Right atrium auricular region (tissue), 2 donors: ENCODE data around the gene PA2G4. TPM values are rescaled to one million over a fixed set of nuclear protein-coding genes. Genes with fewer than 3 reads are reported as not detected.

Source experiments
- DNase-seq: peaks from one replicate; pipeline ENCODE4 v3.0.0-alpha.2; 2019; ENCODE audit warnings: low spot score
- H3K27ac ChIP-seq, 2 donors: fragments of 200-600 bp; sonication (generic); 1 replicate in 1 of 2; 2 replicates in 1 of 2; pipeline ENCODE4 v1.5.1; 2016 to 2019
- H3K27me3 ChIP-seq, 2 donors: fragments of 200-600 bp; sonication (generic); one replicate each; pipeline versions ENCODE4 v1.5.1 to v1.6.0; 2017 to 2019
- H3K36me3 ChIP-seq: fragments of 200-600 bp; sonication (generic); one replicate; pipeline ENCODE4 v1.5.1; 2016
- H3K4me1 ChIP-seq, 2 donors: fragments of 200-600 bp; sonication (generic); one replicate each; pipeline versions ENCODE4 v1.5.1 to v1.6.0; 2017 to 2019
- H3K4me3 ChIP-seq, 2 donors: fragments of 200-600 bp; sonication (generic); 1 replicate in 1 of 2; 2 replicates in 1 of 2; pipeline ENCODE4 v1.5.1; 2017 to 2019; ENCODE audit warnings: mild to moderate bottlenecking in 1 of 2, moderate library complexity in 1 of 2
- H3K9me3 ChIP-seq, 2 donors: fragments of 200-600 bp; sonication (generic); one replicate each; pipeline ENCODE4 v1.5.1; 2019
- CTCF ChIP-seq, 2 donors: fragments of 200-600 bp; sonication (generic); IDR thresholded peaks; one replicate each; pipeline ENCODE4 v1.5.1; 2019; ENCODE audit warnings: antibody characterized with exemption in 2 of 2
- total RNA-seq, 2 donors: library from RNA; depleted of rRNA; stranded (reverse); fragments of >200 nt; gene quantifications; one replicate each; pipeline ENCODE4 v1.1.0, GENCODE V29; 2016

The PA2G4 gene
- total RNA-seq, 2 donors from 2014 or later = 91.4 to 116 TPM

GRCh38 chr12:56126732-56127239 is 22.4 kb downstream of the PA2G4 start:
- Histone ChIP-seq H3K9me3 (no peaks in the 10 kb centered on the region), H3K27ac (peak overlapping the region; percentile 81 to 87), H3K4me3 (no peak overlapping the region), H3K27me3 (no peaks in the 10 kb centered on the region), H3K36me3 (peaks cover 6% of the 10 kb centered on the region), H3K4me1 (peaks cover 0 to 53% of the 10 kb centered on the region in 2 donors)
- TF ChIP-seq CTCF (IDR thresholded peaks at IDR 0.05) = no peak
- no peak for DNase-seq

- TF ChIP-seq CTCF (IDR thresholded peaks at IDR 0.05) = no peak
- Histone ChIP-seq H3K27ac (peak overlapping the region; percentile 81 to 87), H3K9me3 (no peaks in the 10 kb centered on the region), H3K36me3 (peaks cover 13% of the 10 kb centered on the region), H3K4me3 (peak overlapping the region; percentile 25 to 77), H3K4me1 (peaks cover 0 to 46% of the 10 kb centered on the region in 2 donors), H3K27me3 (no peaks in the 10 kb centered on the region)
- DNase-seq = no peak
Measured at GRCh38 chr12:56127485-56127887, 23.1 kb downstream of the PA2G4 start.

GRCh38 chr12:56127888-56128669 is 23.7 kb downstream of the PA2G4 start, which contains the start of gene ESYT1:
Gene ESYT1 (plus strand): TSS chr12:56128267. CDS start chr12:56128320, 53 bp downstream.
- H3K4me1 ChIP-seq = peaks cover 0 to 40% of the 10 kb centered on the region in 2 donors
- no peak for TF ChIP-seq CTCF (IDR thresholded peaks at IDR 0.05)

GRCh38 chr12:56128670-56129205 is 24.4 kb downstream of the PA2G4 start:
- DNase-seq = no peak
- no peak for TF ChIP-seq CTCF (IDR thresholded peaks at IDR 0.05)
- Histone ChIP-seq H3K27me3 (no peaks in the 10 kb centered on the region), H3K36me3 (peaks cover 25% of the 10 kb centered on the region), H3K27ac (peak overlapping the region; percentile 90), H3K9me3 (no peaks in the 10 kb centered on the region), H3K4me3 (peak overlapping the region; percentile 67 to 77), H3K4me1 (peaks cover 0 to 40% of the 10 kb centered on the region in 2 donors)

More at GRCh38 chr12:56127888-56128669, 23.7 kb downstream of the PA2G4 start, which contains the start of gene ESYT1:
- peaks cover 19% of the 10 kb centered on the region for H3K36me3 ChIP-seq
- no peaks in the 10 kb centered on the region for H3K9me3 ChIP-seq
- no peaks in the 10 kb centered on the region for H3K27me3 ChIP-seq
- H3K27ac ChIP-seq = peak within 1 kb of the TSS; percentile 90
- DNase-seq = peak; percentile 100
- peak within 1 kb of the TSS; percentile 67 to 77 for H3K4me3 ChIP-seq

GRCh38 chr12:56129206-56129941 is 25.0 kb downstream of the PA2G4 start:
- peaks cover 31% of the 10 kb centered on the region for H3K36me3 ChIP-seq
- H3K4me1 ChIP-seq = peaks cover 0 to 40% of the 10 kb centered on the region in 2 donors
- DNase-seq = peak; percentile 74
- H3K4me3 ChIP-seq = peak overlapping the region; percentile 67 to 77
- no peak for TF ChIP-seq CTCF (IDR thresholded peaks at IDR 0.05)
- no peaks in the 10 kb centered on the region for H3K9me3 ChIP-seq
- H3K27me3 ChIP-seq = no peaks in the 10 kb centered on the region
- H3K27ac ChIP-seq = peak overlapping the region; percentile 90
